Hepatocyte (in vitro differentiated cells): ENCODE measurements around the gene ZNF483. TPM values are rescaled to one million over a fixed set of nuclear protein-coding genes. Genes with fewer than 3 reads are reported as not detected.
"Not testable (repeated sequence)": the region's sequence is repeated elsewhere in the genome, so short reads cannot be mapped to it uniquely, and the experiment has no call there.

Experiments used
- DNase-seq: peaks from one replicate; pipeline ENCODE4 v3.0.0-alpha.2; 2016; ENCODE audit warnings: low spot score
- H2AFZ ChIP-seq: fragments of 200-600 bp; sonication (generic); 2 replicates; pipeline ENCODE4 v1.6.0; 2016; ENCODE audit warnings: antibody characterized with exemption, mild to moderate bottlenecking
- H3K27ac ChIP-seq: fragments of 200-600 bp; sonication (generic); 2 replicates; pipeline ENCODE4 v1.5.1; 2016; ENCODE audit warnings: mild to moderate bottlenecking
- H3K27me3 ChIP-seq: fragments of 200-600 bp; sonication (generic); 2 replicates; pipeline ENCODE4 v1.6.1; 2016
- H3K36me3 ChIP-seq: fragments of 200-600 bp; sonication (generic); replicated peaks from 2 replicates; pipeline ENCODE4 v1.5.1; 2016; ENCODE audit warnings: low read depth; ENCODE audit not compliant: insufficient read depth
- H3K4me1 ChIP-seq: fragments of 200-600 bp; sonication (generic); 2 replicates; pipeline ENCODE4 v1.5.1; 2016; ENCODE audit warnings: mild to moderate bottlenecking, moderate library complexity; ENCODE audit not compliant: insufficient read depth
- H3K4me2 ChIP-seq: fragments of 200-600 bp; sonication (generic); 2 replicates; pipeline ENCODE4 v1.6.0; 2016
- H3K4me3 ChIP-seq: fragments of 200-600 bp; sonication (generic); 2 replicates; pipeline ENCODE4 v1.5.1; 2016; ENCODE audit warnings: mild to moderate bottlenecking
- H3K79me2 ChIP-seq: fragments of 200-600 bp; sonication (generic); 2 replicates; pipeline ENCODE4 v1.6.0; 2017; ENCODE audit warnings: mild to moderate bottlenecking
- H3K9me2 ChIP-seq: fragments of 200-600 bp; sonication (generic); replicated peaks from 2 replicates; pipeline ENCODE4 v1.6.0; 2017; ENCODE audit warnings: mild to moderate bottlenecking; ENCODE audit not compliant: insufficient read depth
- H3K9me3 ChIP-seq: fragments of 200-600 bp; sonication (generic); 2 replicates; pipeline ENCODE4 v1.5.1; 2016; ENCODE audit warnings: low read depth, mild to moderate bottlenecking
- H4K20me1 ChIP-seq: fragments of 200-600 bp; sonication (generic); 2 replicates; pipeline ENCODE4 v1.6.0; 2016; ENCODE audit warnings: mild to moderate bottlenecking; ENCODE audit not compliant: insufficient read depth, poor library complexity, severe bottlenecking
- CTCF ChIP-seq: fragments of 200-600 bp; sonication (generic); IDR thresholded peaks from 2 replicates; pipeline ENCODE4 v1.5.1; 2016; ENCODE audit warnings: antibody characterized with exemption, mild to moderate bottlenecking; ENCODE audit not compliant: poor library complexity
- EZH2 ChIP-seq: fragments of 200-600 bp; sonication (generic); IDR thresholded peaks from 2 replicates; pipeline ENCODE4 v1.6.1; 2016; ENCODE audit warnings: antibody characterized with exemption, mild to moderate bottlenecking, borderline replicate concordance
- EZH2phosphoT487 ChIP-seq: fragments of 200-600 bp; sonication (generic); IDR thresholded peaks from one replicate; pipeline ENCODE4 v1.6.1; 2018; ENCODE audit warnings: antibody characterized with exemption, mild to moderate bottlenecking, low read depth, moderate library complexity; ENCODE audit not compliant: unreplicated experiment, severe bottlenecking
- WGBS: methylation state at CpG from one replicate; pipeline ENCODE4 v1.1.6; 2016; ENCODE audit warnings: low lambda C conversion rate; ENCODE audit errors: missing lambda C conversion rate; 5-methylcytosine and 5-hydroxymethylcytosine counted together
- polyA plus RNA-seq: library from polyadenylated mRNA; unstranded; fragments of >200 nt; fragmentation: Nextera tagmentation; extraction: Ambion mirVana; gene quantifications from 2 replicates; pipeline ENCODE4 v1.2.1, GENCODE V29; 2016
- total RNA-seq: library from RNA; depleted of rRNA; stranded (reverse); fragments of >200 nt; gene quantifications from 2 replicates; pipeline ENCODE4 v1.2.3, GENCODE V29; 2014

The ZNF483 gene
- total and polyA plus RNA-seq, 2 experiments from 2014 or later, result 0.87 to 4.6 TPM

- Histone ChIP-seq H2AFZ (no peak overlapping the region), H3K9me2 (no peaks in the 10 kb centered on the region), H3K9me3 (no peaks in the 10 kb centered on the region), H3K4me2 (no peak overlapping the region), H3K4me1 (no peaks in the 10 kb centered on the region), H4K20me1 (no peaks in the 10 kb centered on the region), H3K27me3 (no peaks in the 10 kb centered on the region), H3K36me3 (no peaks in the 10 kb centered on the region), H3K79me2 (no peaks in the 10 kb centered on the region), H3K4me3 (no peak overlapping the region), H3K27ac (no peak overlapping the region)
- DNase-seq, result no peak
- 90% methylated on average over 6 of the region's 6 CpGs for WGBS
- TF ChIP-seq CTCF (no peak), EZH2phosphoT487 (no peak), EZH2 (no peak)
These were observed 23.3 kb upstream of the ZNF483 start for GRCh38 chr9:111501648-111502047.

GRCh38 chr9:111502506-111502905, 22.5 kb upstream of the ZNF483 start:
- H3K4me1 ChIP-seq, result no peaks in the 10 kb centered on the region

GRCh38 chr9:111511581-111511980, 13.4 kb upstream of the ZNF483 start:
- 93% methylated on average over 6 of the region's 6 CpGs for WGBS
- H3K9me2 ChIP-seq, H4K20me1 ChIP-seq, H3K9me3 ChIP-seq, H3K79me2 ChIP-seq, H3K4me2 ChIP-seq, H3K27me3 ChIP-seq, H3K36me3 ChIP-seq, H3K4me3 ChIP-seq, H3K4me1 ChIP-seq, H3K27ac ChIP-seq, H2AFZ ChIP-seq, DNase-seq: not testable (repeated sequence)

More at GRCh38 chr9:111502506-111502905, 22.5 kb upstream of the ZNF483 start:
- Histone ChIP-seq H3K27me3 (no peaks in the 10 kb centered on the region), H3K9me3 (no peaks in the 10 kb centered on the region), H3K79me2 (no peaks in the 10 kb centered on the region), H2AFZ (no peak overlapping the region), H3K4me2 (no peak overlapping the region), H3K27ac (no peak overlapping the region), H3K4me3 (no peak overlapping the region), H3K9me2 (no peaks in the 10 kb centered on the region), H4K20me1 (no peaks in the 10 kb centered on the region), H3K36me3 (no peaks in the 10 kb centered on the region)
- TF ChIP-seq EZH2phosphoT487, result no peak
- TF ChIP-seq CTCF, result no peak
- no peak for TF ChIP-seq EZH2
- 95% methylated on average over 3 of the region's 3 CpGs for WGBS
- DNase-seq, result no peak

GRCh38 chr9:111514967-111515366, 10.0 kb upstream of the ZNF483 start:
- no peak overlapping the region for H2AFZ ChIP-seq
- TF ChIP-seq EZH2, result no peak
- no peak for TF ChIP-seq CTCF
- TF ChIP-seq EZH2phosphoT487, result no peak

More at GRCh38 chr9:111514967-111515366, 10.0 kb upstream of the ZNF483 start:
- H3K4me1 ChIP-seq, result no peaks in the 10 kb centered on the region
- H3K36me3 ChIP-seq, result no peaks in the 10 kb centered on the region
- H3K4me3 ChIP-seq, result no peak overlapping the region
- no peaks in the 10 kb centered on the region for H3K27me3 ChIP-seq
- no peak for DNase-seq
- H3K79me2 ChIP-seq, result no peaks in the 10 kb centered on the region
- H3K9me2 ChIP-seq, result no peaks in the 10 kb centered on the region
- H3K27ac ChIP-seq, result no peak overlapping the region
- H3K9me3 ChIP-seq, result no peaks in the 10 kb centered on the region
- no peak overlapping the region for H3K4me2 ChIP-seq
- no peaks in the 10 kb centered on the region for H4K20me1 ChIP-seq
